WTC11 (cell line): Measurements from ENCODE around the gene LRRC27. TPM values are rescaled to one million over a fixed set of nuclear protein-coding genes. Genes with fewer than 3 reads are reported as not detected.

ENCODE experiments used
- ATAC-seq: fragments of 200-7000 bp; cut with Tn5 transposase; 2 replicates; pipeline ENCODE4 v1.10.0; 2021; ENCODE audit warnings: mild to moderate bottlenecking, moderate library complexity
- CTCF ChIA-PET: fragments of 300-600 bp; sonication (Branson Sonifier 250); formaldehyde crosslinking; loops from one replicate; lab custom pipeline; 2021; ENCODE audit warnings: antibody characterized with exemption; lab: Charles Lee
- POLR2A ChIA-PET: fragments of 350-600 bp; sonication (Branson Sonifier 250); formaldehyde crosslinking; loops from one replicate; lab custom pipeline; 2021; ENCODE audit warnings: antibody characterized with exemption; lab: Charles Lee
- DNase-seq: peaks from one replicate; pipeline ENCODE4 v3.0.0; 2021; ENCODE audit warnings: low spot score
- H3K27ac Mint-ChIP-seq: 2 replicates; pipeline ENCODE4 v1.8.0; 2021; ENCODE audit warnings: mixed read lengths
- H3K27me3 Mint-ChIP-seq: 2 replicates; pipeline ENCODE4 v1.8.0; 2021; ENCODE audit warnings: low read depth, mild to moderate bottlenecking, moderate library complexity, mixed read lengths
- H3K36me3 Mint-ChIP-seq: 2 replicates; pipeline ENCODE4 v1.8.0; 2021; ENCODE audit warnings: mixed read lengths
- H3K4me1 Mint-ChIP-seq: 2 replicates; pipeline ENCODE4 v1.8.0; 2022; ENCODE audit warnings: mixed read lengths
- H3K4me3 Mint-ChIP-seq: 2 replicates; pipeline ENCODE4 v1.8.0; 2021; ENCODE audit warnings: mild to moderate bottlenecking, moderate library complexity, mixed read lengths
- H3K9me3 Mint-ChIP-seq: 2 replicates; pipeline ENCODE4 v1.8.0; 2021; ENCODE audit warnings: mixed read lengths
- ATF3 ChIP-seq: sonication (generic); formaldehyde crosslinking; conservative IDR thresholded peaks from 2 replicates; pipeline ENCODE4 v1.8.1; 2022; ENCODE audit warnings: mild to moderate bottlenecking, missing genetic modification reagents
- CBFB ChIP-seq: sonication (generic); formaldehyde crosslinking; IDR thresholded peaks from 2 replicates; pipeline ENCODE4 v1.8.1; 2022; ENCODE audit warnings: mild to moderate bottlenecking, low read depth, missing genetic modification reagents
- CDX4 ChIP-seq: fragments of 250-450 bp; sonication (Bioruptor Pico); IDR thresholded peaks from 2 replicates; pipeline ENCODE4 v1.9.0; 2021; ENCODE audit warnings: moderate library complexity, mild to moderate bottlenecking, inconsistent platforms, borderline replicate concordance
- E2F5 ChIP-seq: sonication (generic); formaldehyde crosslinking; IDR thresholded peaks from 2 replicates; pipeline ENCODE4 v1.8.1; 2022; ENCODE audit warnings: mild to moderate bottlenecking, moderate library complexity, missing genetic modification reagents
- ETV6 ChIP-seq: sonication (generic); formaldehyde crosslinking; IDR thresholded peaks from 2 replicates; pipeline ENCODE4 v1.8.1; 2022; ENCODE audit warnings: mild to moderate bottlenecking, missing genetic modification reagents
- FOXK1 ChIP-seq: sonication (generic); formaldehyde crosslinking; IDR thresholded peaks from 2 replicates; pipeline ENCODE4 v1.8.0; 2022; ENCODE audit warnings: mild to moderate bottlenecking, moderate library complexity, missing genetic modification reagents
- GABPB1 ChIP-seq: sonication (generic); formaldehyde crosslinking; IDR thresholded peaks from 2 replicates; pipeline ENCODE4 v1.8.1; 2023; ENCODE audit warnings: mild to moderate bottlenecking, missing genetic modification reagents
- GRHL2 ChIP-seq: fragments of 250-450 bp; sonication (Bioruptor Pico); IDR thresholded peaks from 2 replicates; pipeline ENCODE4 v1.8.0; 2022; ENCODE audit warnings: mild to moderate bottlenecking, moderate library complexity; ENCODE audit not compliant: insufficient replicate concordance, severe bottlenecking
- MXD4 ChIP-seq: fragments of 250-450 bp; sonication (Bioruptor Pico); IDR thresholded peaks from 2 replicates; pipeline ENCODE4 v1.8.0; 2021; ENCODE audit warnings: mild to moderate bottlenecking, moderate library complexity, borderline replicate concordance
- NFE2L1 ChIP-seq: sonication (generic); formaldehyde crosslinking; IDR thresholded peaks from 2 replicates; pipeline ENCODE4 v1.8.1; 2023; ENCODE audit warnings: missing genetic modification reagents
- NFYB ChIP-seq: sonication (generic); formaldehyde crosslinking; conservative IDR thresholded peaks from 2 replicates; pipeline ENCODE4 v1.8.0; 2022; ENCODE audit warnings: low read depth, missing genetic modification reagents
- PRRX2 ChIP-seq: fragments of 250-450 bp; sonication (Bioruptor Pico); IDR thresholded peaks from 2 replicates; pipeline ENCODE4 v1.8.0; 2021; ENCODE audit warnings: mild to moderate bottlenecking
- RORB ChIP-seq: fragments of 250-450 bp; sonication (Bioruptor Pico); IDR thresholded peaks from 2 replicates; pipeline ENCODE4 v1.9.0; 2021; ENCODE audit warnings: mild to moderate bottlenecking
- SOX15 ChIP-seq: fragments of 250-450 bp; sonication (Bioruptor Pico); IDR thresholded peaks from 2 replicates; pipeline ENCODE4 v1.9.0; 2021; ENCODE audit warnings: mild to moderate bottlenecking
- SP1 ChIP-seq: sonication (generic); formaldehyde crosslinking; conservative IDR thresholded peaks from 2 replicates; pipeline ENCODE4 v1.8.1; 2022; ENCODE audit warnings: missing genetic modification reagents
- TCF7 ChIP-seq: sonication (generic); formaldehyde crosslinking; IDR thresholded peaks from 2 replicates; pipeline ENCODE4 v1.8.0; 2022; ENCODE audit warnings: mild to moderate bottlenecking, low read depth, missing genetic modification reagents, moderate library complexity
- TP53 ChIP-seq: sonication (generic); formaldehyde crosslinking; IDR thresholded peaks from 2 replicates; pipeline ENCODE4 v1.8.1; 2023; ENCODE audit warnings: mild to moderate bottlenecking, missing genetic modification reagents
- ZNF219 ChIP-seq: sonication (generic); formaldehyde crosslinking; IDR thresholded peaks from 2 replicates; pipeline ENCODE4 v1.8.0; 2023; ENCODE audit warnings: missing genetic modification reagents, mild to moderate bottlenecking, borderline replicate concordance
- total RNA-seq: library from RNA; stranded (reverse); gene quantifications from 3 replicates; pipeline ENCODE4 v1.2.3, GENCODE V29; 2021
- TF ChIP-seq, protein P1 (sequence below): sonication (generic); formaldehyde crosslinking; IDR thresholded peaks from 2 replicates; pipeline ENCODE4 v1.8.0; 2022; ENCODE audit warnings: mild to moderate bottlenecking, missing genetic modification reagents
- TF ChIP-seq, protein P2 (sequence below): sonication (generic); formaldehyde crosslinking; IDR thresholded peaks from 2 replicates; pipeline ENCODE4 v1.8.0; 2023; ENCODE audit warnings: missing genetic modification reagents
- TF ChIP-seq, protein P3 (sequence below): sonication (generic); formaldehyde crosslinking; IDR thresholded peaks from 2 replicates; pipeline ENCODE4 v1.8.1; 2022; ENCODE audit warnings: low read depth, missing genetic modification reagents, borderline replicate concordance

The LRRC27 gene
- total RNA-seq, 1 experiment from 2014 or later = 4.4 TPM

GRCh38 chr10:132349766-132350165 lies 17.8 kb downstream of the LRRC27 start:
- no peak for DNase-seq
- Mint-ChIP-seq H3K9me3 (no peaks in the 10 kb centered on the region), H3K27me3 (peaks cover 7% of the 10 kb centered on the region), H3K27ac (no peak overlapping the region), H3K36me3 (no peaks in the 10 kb centered on the region), H3K4me1 (no peaks in the 10 kb centered on the region), H3K4me3 (no peak overlapping the region)
- CTCF ChIA-PET = interaction anchor here (2.4 to 2.6 kb wide), 2 partner anchors 12 to 126 kb away, joined by 8 to 25 read pairs; no protein-coding TSS in a partner anchor
- ATAC-seq = no peak
- POLR2A ChIA-PET = no interaction called here
- TF ChIP-seq GABPB1 (CRISPR knock-in tag) (no peak), TP53 (no peak), GRHL2 (CRISPR knock-in tag) (no peak), NFE2L1 (CRISPR knock-in tag) (no peak), ETV6 (CRISPR knock-in tag) (no peak), FOXK1 (CRISPR knock-in tag) (no peak), SOX15 (CRISPR knock-in tag) (no peak), NFYB (CRISPR knock-in tag) (no peak), ATF3 (CRISPR knock-in tag) (no peak), MXD4 (CRISPR knock-in tag) (no peak), SP1 (CRISPR knock-in tag) (no peak), RORB (CRISPR knock-in tag) (no peak)
- TF ChIP-seq, protein P1, sequence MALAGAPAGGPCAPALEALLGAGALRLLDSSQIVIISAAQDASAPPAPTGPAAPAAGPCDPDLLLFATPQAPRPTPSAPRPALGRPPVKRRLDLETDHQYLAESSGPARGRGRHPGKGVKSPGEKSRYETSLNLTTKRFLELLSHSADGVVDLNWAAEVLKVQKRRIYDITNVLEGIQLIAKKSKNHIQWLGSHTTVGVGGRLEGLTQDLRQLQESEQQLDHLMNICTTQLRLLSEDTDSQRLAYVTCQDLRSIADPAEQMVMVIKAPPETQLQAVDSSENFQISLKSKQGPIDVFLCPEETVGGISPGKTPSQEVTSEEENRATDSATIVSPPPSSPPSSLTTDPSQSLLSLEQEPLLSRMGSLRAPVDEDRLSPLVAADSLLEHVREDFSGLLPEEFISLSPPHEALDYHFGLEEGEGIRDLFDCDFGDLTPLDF = no peak
- TF ChIP-seq, protein P2, sequence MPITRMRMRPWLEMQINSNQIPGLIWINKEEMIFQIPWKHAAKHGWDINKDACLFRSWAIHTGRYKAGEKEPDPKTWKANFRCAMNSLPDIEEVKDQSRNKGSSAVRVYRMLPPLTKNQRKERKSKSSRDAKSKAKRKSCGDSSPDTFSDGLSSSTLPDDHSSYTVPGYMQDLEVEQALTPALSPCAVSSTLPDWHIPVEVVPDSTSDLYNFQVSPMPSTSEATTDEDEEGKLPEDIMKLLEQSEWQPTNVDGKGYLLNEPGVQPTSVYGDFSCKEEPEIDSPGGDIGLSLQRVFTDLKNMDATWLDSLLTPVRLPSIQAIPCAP (CRISPR knock-in tag) = no peak
- TF ChIP-seq, protein P3, sequence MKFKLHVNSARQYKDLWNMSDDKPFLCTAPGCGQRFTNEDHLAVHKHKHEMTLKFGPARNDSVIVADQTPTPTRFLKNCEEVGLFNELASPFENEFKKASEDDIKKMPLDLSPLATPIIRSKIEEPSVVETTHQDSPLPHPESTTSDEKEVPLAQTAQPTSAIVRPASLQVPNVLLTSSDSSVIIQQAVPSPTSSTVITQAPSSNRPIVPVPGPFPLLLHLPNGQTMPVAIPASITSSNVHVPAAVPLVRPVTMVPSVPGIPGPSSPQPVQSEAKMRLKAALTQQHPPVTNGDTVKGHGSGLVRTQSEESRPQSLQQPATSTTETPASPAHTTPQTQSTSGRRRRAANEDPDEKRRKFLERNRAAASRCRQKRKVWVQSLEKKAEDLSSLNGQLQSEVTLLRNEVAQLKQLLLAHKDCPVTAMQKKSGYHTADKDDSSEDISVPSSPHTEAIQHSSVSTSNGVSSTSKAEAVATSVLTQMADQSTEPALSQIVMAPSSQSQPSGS (CRISPR knock-in tag) = no peak

- H3K9me3 Mint-ChIP-seq = no peaks in the 10 kb centered on the region
- no peak for TF ChIP-seq TCF7 (CRISPR knock-in tag)
- TF ChIP-seq ZNF219 (CRISPR knock-in tag) = no peak
- TF ChIP-seq CBFB (CRISPR knock-in tag) = no peak
- TF ChIP-seq E2F5 = no peak
- no peak for TF ChIP-seq PRRX2 (CRISPR knock-in tag)
- no peak for TF ChIP-seq SOX15 (CRISPR knock-in tag)
- TF ChIP-seq CDX4 = no peak
- H3K4me1 Mint-ChIP-seq = no peaks in the 10 kb centered on the region
- CTCF ChIA-PET = interaction anchor here (1.4 to 2.6 kb wide), 3 partner anchors 11 to 127 kb away, joined by 3 to 25 read pairs (median 8); partner anchors contain the start of gene LRRC27
- ATAC-seq (no peak), DNase-seq (no peak)
- no peak overlapping the region for H3K4me3 Mint-ChIP-seq
- no peak overlapping the region for H3K27ac Mint-ChIP-seq
- POLR2A ChIA-PET = no interaction called here
- H3K27me3 Mint-ChIP-seq = peaks cover 7% of the 10 kb centered on the region
- no peaks in the 10 kb centered on the region for H3K36me3 Mint-ChIP-seq
Observed at GRCh38 chr10:132350391-132350790, 18.4 kb downstream of the LRRC27 start.
